Body of pancreas (tissue), 4 donors: ENCODE results near the gene C10orf53. TPM values are rescaled to one million over a fixed set of nuclear protein-coding genes. Genes with fewer than 3 reads are reported as not detected.

Experiments
- ATAC-seq: fragments of 150-250 bp; one replicate; pipeline ENCODE4 v1.9.1; 2016
- DNase-seq, 4 donors: peaks; one replicate each; pipeline ENCODE4 v3.0.0-alpha.2; 2019
- H3K27ac ChIP-seq, 4 donors: fragments of 200-600 bp; sonication (generic); 1 replicate in 3 of 4; 2 replicates in 1 of 4; pipeline versions ENCODE4 v1.5.1 to v1.6.1; 2016 to 2019; ENCODE audit warnings: mild to moderate bottlenecking in 1 of 4, mixed read lengths in 1 of 4, moderate library complexity in 1 of 4
- H3K27me3 ChIP-seq, 2 donors: fragments of 200-600 bp; sonication (generic); one replicate each; pipeline ENCODE4 v1.6.0; 2016; ENCODE audit warnings: mild to moderate bottlenecking in 1 of 2
- H3K36me3 ChIP-seq, 2 donors: fragments of 200-600 bp; sonication (generic); replicated peaks in 1 of 2; 2 replicates each; pipeline ENCODE4 v1.5.1; 2016; ENCODE audit warnings: low read depth in 2 of 2; ENCODE audit not compliant: insufficient read depth in 1 of 2
- H3K4me1 ChIP-seq: fragments of 200-600 bp; sonication (generic); one replicate; pipeline ENCODE4 v1.6.0; 2016
- H3K4me3 ChIP-seq, 2 donors: fragments of 200-600 bp; sonication (generic); 1 replicate in 1 of 2; 2 replicates in 1 of 2; pipeline ENCODE4 v1.5.1; 2016 to 2019
- H3K9me3 ChIP-seq, 3 donors: fragments of 200-600 bp; sonication (generic); 1 replicate in 2 of 3; 2 replicates in 1 of 3; pipeline ENCODE4 v1.5.1; 2016
- CTCF ChIP-seq, 7 experiments: fragments of 450-650 bp in 4 of 7; fragments of 200-600 bp in 3 of 7; sonication (generic) in 3 of 7; IDR thresholded peaks; one replicate each; pipeline ENCODE4 v1.5.1; 2016 to 2019; ENCODE audit warnings: antibody characterized with exemption in 7 of 7
- POLR2A ChIP-seq, 3 donors: fragments of 450-650 bp; IDR thresholded peaks; one replicate each; pipeline ENCODE4 v1.6.1; 2016; ENCODE audit warnings: antibody characterized with exemption in 3 of 3, mild to moderate bottlenecking in 2 of 3
- WGBS, 2 donors: methylation state at CpG; one replicate each; pipeline ENCODE4 v1.1.5; 2017; 5-methylcytosine and 5-hydroxymethylcytosine counted together
- intact Hi-C: fragments of 100-400 bp; cut with DNase I; formaldehyde crosslinking; loops from one replicate; pipeline ENCODE4 v1.15.1; 2023
- total RNA-seq, 2 donors: library from RNA; depleted of rRNA; stranded (reverse); fragments of >200 nt; gene quantifications; one replicate each; pipeline ENCODE4 v1.1.0, GENCODE V29; 2016

C10orf53 gene
- total RNA-seq, 2 donors from 2014 or later = not detected

DNA sequence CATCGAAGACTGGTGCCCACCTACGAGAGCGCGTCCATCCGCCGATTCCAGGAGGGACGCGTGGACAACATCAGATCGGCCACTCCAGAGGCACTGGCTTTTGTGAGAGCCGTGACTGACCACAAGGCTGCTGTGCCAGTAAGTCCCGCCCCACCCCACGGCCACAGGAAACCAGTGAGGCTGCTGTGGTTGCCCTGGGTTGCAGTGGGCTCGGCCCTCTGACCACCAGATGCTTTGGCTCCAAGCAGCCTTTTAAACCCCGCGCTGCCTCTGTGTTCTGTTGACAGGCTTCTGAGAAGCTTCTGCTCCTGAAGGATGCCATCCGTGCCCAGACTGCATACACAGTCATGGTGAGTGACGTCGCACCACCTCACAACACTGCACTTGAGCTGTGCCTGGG is 24.4 kb upstream of the C10orf53 start:
- intact Hi-C loops = no loop called here
- H3K4me1 ChIP-seq = no peaks in the 10 kb centered on the region
- H3K9me3 ChIP-seq = peaks cover 0 to 6% (median 0%) of the 10 kb centered on the region in 3 donors
- TF ChIP-seq POLR2A (IDR thresholded peaks at IDR 0.05) (no peak), CTCF (IDR thresholded peaks at IDR 0.05) (no peak)
- ATAC-seq (no peak), DNase-seq (no peak)
- H3K36me3 ChIP-seq = no peaks in the 10 kb centered on the region
- H3K27ac ChIP-seq = no peak overlapping the region
- H3K27me3 ChIP-seq = no peaks in the 10 kb centered on the region
- 78 to 83% methylated on average over 11 to 18 of the region's 18 CpGs for WGBS, 2 donors
- no peak overlapping the region for H3K4me3 ChIP-seq

DNA sequence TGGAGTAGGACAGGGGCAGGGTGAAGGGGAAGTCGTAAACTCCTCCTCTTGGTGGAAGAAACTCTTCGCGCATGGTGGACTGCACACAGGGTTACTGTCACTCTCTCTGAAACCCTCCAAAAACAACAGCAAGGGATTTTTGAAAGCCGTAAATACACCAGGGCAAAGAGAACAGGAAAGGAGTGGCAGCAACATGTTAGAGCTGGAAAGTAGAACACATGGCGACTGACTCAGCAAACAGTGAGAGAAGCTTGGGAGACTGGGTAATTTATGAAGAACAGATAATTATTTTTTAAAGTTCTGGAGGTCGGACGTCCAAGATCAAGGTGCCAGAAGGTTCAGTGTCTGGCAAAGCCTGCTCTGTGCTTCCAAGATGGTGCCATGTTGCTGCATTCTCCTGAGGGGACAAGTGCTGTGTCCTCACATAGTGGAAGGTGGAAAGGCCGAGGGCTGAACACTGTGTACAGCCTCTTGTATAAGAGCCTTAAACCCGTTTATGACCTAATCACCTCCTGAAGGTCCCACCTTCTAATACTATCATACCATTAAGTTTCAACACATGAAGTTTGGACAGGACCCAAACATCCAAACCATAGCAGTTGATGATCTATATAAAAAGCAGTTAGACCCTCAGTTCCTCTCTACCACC is 22.5 kb upstream of the C10orf53 start:
- no peak overlapping the region for H3K27ac ChIP-seq
- intact Hi-C loops = no loop called here
- H3K4me3 ChIP-seq = no peak overlapping the region
- no peak for TF ChIP-seq CTCF (IDR thresholded peaks at IDR 0.05)
- TF ChIP-seq POLR2A (IDR thresholded peaks at IDR 0.05) = no peak
- ATAC-seq (no peak), DNase-seq (no peak)
- H3K9me3 ChIP-seq = peaks cover 0 to 6% (median 0%) of the 10 kb centered on the region in 3 donors
- no peaks in the 10 kb centered on the region for H3K4me1 ChIP-seq
- H3K36me3 ChIP-seq = no peaks in the 10 kb centered on the region
- 58% methylated on average over 9 of the region's 9 CpGs for WGBS, 2 donors
- no peaks in the 10 kb centered on the region for H3K27me3 ChIP-seq

DNA sequence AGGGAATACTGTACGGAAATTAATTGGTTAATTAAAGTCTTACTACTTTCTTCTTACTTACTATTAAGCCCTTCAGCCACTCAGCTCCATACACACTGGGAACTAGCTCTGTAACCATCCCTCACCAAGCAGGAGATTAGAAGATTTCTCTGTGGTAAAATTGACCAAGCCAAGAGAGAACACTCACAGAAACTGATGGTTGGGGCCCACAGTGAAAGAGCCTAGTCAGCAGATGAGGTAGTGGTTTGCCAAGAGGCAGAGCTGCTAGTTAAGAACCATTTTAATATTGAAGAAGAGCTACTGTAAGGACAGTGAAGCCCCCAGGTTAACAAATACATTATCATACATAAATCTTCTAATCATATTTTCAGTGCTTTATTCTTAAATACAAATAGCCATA is 21.8 kb upstream of the C10orf53 start:
- DNase-seq (no peak), ATAC-seq (no peak)
- WGBS, 2 donors = 30 to 47% methylated on average over 1 of the region's 1 CpG
- Histone ChIP-seq H3K4me3 (no peak overlapping the region), H3K9me3 (peaks cover 0 to 6% (median 0%) of the 10 kb centered on the region in 3 donors), H3K4me1 (no peaks in the 10 kb centered on the region), H3K27me3 (no peaks in the 10 kb centered on the region), H3K27ac (no peak overlapping the region), H3K36me3 (no peaks in the 10 kb centered on the region)
- no peak for TF ChIP-seq POLR2A (IDR thresholded peaks at IDR 0.05)
- TF ChIP-seq CTCF (IDR thresholded peaks at IDR 0.05) = no peak
- intact Hi-C loops = no loop called here

DNA sequence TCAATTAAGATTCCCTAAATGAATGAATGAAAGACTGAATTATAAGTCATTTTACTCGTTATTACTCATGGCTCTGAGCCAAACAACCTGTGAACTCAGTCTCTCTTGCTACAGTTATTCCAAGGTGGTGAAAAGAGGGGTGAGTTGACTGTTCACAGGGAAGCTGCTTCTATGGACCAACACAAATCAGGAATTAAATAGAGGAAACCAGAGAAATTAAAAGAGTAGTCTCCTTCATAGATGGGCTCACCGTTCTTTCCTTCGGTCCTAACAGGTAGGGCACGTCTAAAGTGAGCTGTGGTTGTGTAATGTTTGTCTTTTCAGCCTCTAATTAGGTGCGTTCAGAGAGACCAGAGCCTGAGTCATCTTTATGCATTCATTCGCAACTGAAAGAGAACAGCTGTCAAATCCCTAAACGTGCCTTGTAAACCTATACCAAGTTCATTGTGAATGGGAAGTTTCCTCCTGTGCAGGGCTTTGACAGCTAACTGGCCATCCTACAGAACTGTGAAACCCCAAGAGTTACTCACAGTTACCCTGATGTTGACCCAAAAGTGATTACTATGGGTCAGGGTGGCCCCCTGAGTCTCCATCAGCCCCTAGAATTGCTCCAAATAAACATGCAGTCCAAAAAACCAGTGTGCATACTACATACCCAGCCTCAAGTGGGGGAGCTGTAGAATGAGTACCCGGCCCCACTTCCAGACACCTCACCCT is 18.2 kb upstream of the C10orf53 start:
- intact Hi-C loops = no loop called here
- Histone ChIP-seq H3K4me3 (no peak overlapping the region), H3K9me3 (peaks cover 0 to 6% (median 0%) of the 10 kb centered on the region in 3 donors), H3K27ac (no peak overlapping the region), H3K27me3 (no peaks in the 10 kb centered on the region), H3K4me1 (no peaks in the 10 kb centered on the region), H3K36me3 (no peaks in the 10 kb centered on the region)
- TF ChIP-seq CTCF (IDR thresholded peaks at IDR 0.05) (no peak), POLR2A (IDR thresholded peaks at IDR 0.05) (no peak)
- ATAC-seq = no peak
- WGBS, 2 donors = 38 to 42% methylated on average over 8 of the region's 8 CpGs
- no peak for DNase-seq
